Endothelial cell of umbilical vein (primary cell): ENCODE data around the gene CD47. TPM values are rescaled to one million over a fixed set of nuclear protein-coding genes. Genes with fewer than 3 reads are reported as not detected.

ENCODE experiments used
- BruUV-seq: library from RNA; stranded (reverse); fragments of 400-500 nt; replicated peaks from 2 replicates; lab custom pipeline; 2021; lab: Mats Ljungman, UMichigan
- CTCF ChIA-PET: fragments of 300-600, 350-600 bp; sonication (Branson Sonifier 250); formaldehyde crosslinking; loops from one replicate; lab custom pipeline; 2021; ENCODE audit warnings: antibody characterized with exemption, inconsistent platforms; lab: Charles Lee
- POLR2A ChIA-PET: fragments of 300-600, 350-600 bp; sonication (Branson Sonifier 250); formaldehyde crosslinking; loops from one replicate; lab custom pipeline; 2021; ENCODE audit warnings: antibody characterized with exemption, inconsistent platforms; lab: Charles Lee
- DNase-seq: peaks from one replicate; pipeline ENCODE4 v3.0.0-alpha.2; 2011; ENCODE audit warnings: low read depth, low spot score
- FAIRE-seq: peaks from 2 replicates; lab custom pipeline; 2011; peaks lifted over from hg19 to GRCh38; lab: Jason Lieb, UNC
- H2AFZ ChIP-seq: 2 replicates; pipeline ENCODE4 v1.6.0; 2012; ENCODE audit warnings: low read depth, low read length, control low read depth, inconsistent platforms
- H3K27ac ChIP-seq: 2 replicates; pipeline ENCODE4 v1.5.1; 2011; ENCODE audit warnings: low read depth, mild to moderate bottlenecking, control low read depth, low read length, moderate library complexity; ENCODE audit not compliant: insufficient read depth
- H3K27me3 ChIP-seq, 2 experiments: 2 replicates each; pipeline versions ENCODE4 v1.6.0 to v1.6.1; 2011; ENCODE audit warnings: low read length in 2 of 2, mixed read lengths in 1 of 2; ENCODE audit not compliant: control insufficient read depth in 2 of 2, insufficient read depth in 2 of 2
- H3K36me3 ChIP-seq, 2 experiments: 2 replicates in 1 of 2; 3 replicates in 1 of 2; pipeline ENCODE4 v1.5.1; 2011; ENCODE audit warnings: low read length in 2 of 2, mild to moderate bottlenecking in 1 of 2, moderate library complexity in 1 of 2; ENCODE audit not compliant: control insufficient read depth in 2 of 2, insufficient read depth in 2 of 2; ENCODE audit errors: extremely low read depth in 1 of 2
- H3K4me1 ChIP-seq: 3 replicates; pipeline ENCODE4 v1.5.1; 2011; ENCODE audit warnings: mild to moderate bottlenecking, low read length; ENCODE audit not compliant: control insufficient read depth, insufficient read depth; ENCODE audit errors: extremely low read depth
- H3K4me2 ChIP-seq: 2 replicates; pipeline ENCODE4 v1.6.1; 2011; ENCODE audit warnings: low read length, control low read depth, mixed read lengths; ENCODE audit not compliant: insufficient read depth
- H3K4me3 ChIP-seq, 3 experiments: fragments of 200-600 bp in 1 of 3; sonication (generic), shearing (Covaris generic) in 1 of 3; replicated peaks in 1 of 3; 2 replicates each; pipeline ENCODE4 v1.5.1; 2011 to 2016; ENCODE audit warnings: control low read depth in 3 of 3, low read length in 3 of 3, mild to moderate bottlenecking in 2 of 3, inconsistent platforms in 1 of 3, low read depth in 1 of 3, moderate library complexity in 1 of 3; ENCODE audit not compliant: insufficient read depth in 1 of 3
- H3K79me2 ChIP-seq: 2 replicates; pipeline ENCODE4 v1.6.0; 2012; ENCODE audit warnings: low read length, inconsistent platforms; ENCODE audit not compliant: control insufficient read depth, insufficient read depth
- H3K9ac ChIP-seq: replicated peaks from 2 replicates; pipeline ENCODE3; 2011; ENCODE audit warnings: low read length, control low read depth; ENCODE audit not compliant: insufficient read depth; ENCODE audit errors: extremely low read depth
- H3K9me1 ChIP-seq: replicated peaks from 3 replicates; pipeline ENCODE4 v1.6.0; 2011; ENCODE audit warnings: mild to moderate bottlenecking, low read length; ENCODE audit not compliant: control insufficient read depth, insufficient read depth; ENCODE audit errors: extremely low read depth
- H3K9me3 ChIP-seq: replicated peaks from 2 replicates; pipeline ENCODE4 v1.5.1; 2012; ENCODE audit warnings: low read length, inconsistent platforms; ENCODE audit not compliant: control insufficient read depth, insufficient read depth
- H4K20me1 ChIP-seq: replicated peaks from 2 replicates; pipeline ENCODE3; 2011; ENCODE audit warnings: mild to moderate bottlenecking, low read length; ENCODE audit not compliant: control insufficient read depth, insufficient read depth; ENCODE audit errors: extremely low read depth
- EZH2 ChIP-seq: IDR thresholded peaks from 2 replicates; pipeline ENCODE4 v1.6.1; 2012; ENCODE audit warnings: borderline replicate concordance, low read depth, mild to moderate bottlenecking, moderate library complexity, low read length, inconsistent platforms; ENCODE audit not compliant: severe bottlenecking
- FOS ChIP-seq: IDR thresholded peaks from 2 replicates; pipeline ENCODE4 v1.6.1; 2011; ENCODE audit warnings: mild to moderate bottlenecking, low read length, moderate library complexity, borderline replicate concordance; ENCODE audit not compliant: insufficient read depth
- GATA2 ChIP-seq: IDR thresholded peaks from 2 replicates; pipeline ENCODE4 v1.7.0; 2011; ENCODE audit warnings: low read depth, mild to moderate bottlenecking, moderate library complexity, mixed read lengths, low read length; ENCODE audit not compliant: insufficient read length, insufficient read depth
- JUN ChIP-seq: IDR thresholded peaks from 2 replicates; pipeline ENCODE4 v1.6.1; 2011; ENCODE audit warnings: borderline replicate concordance, low read depth; ENCODE audit not compliant: insufficient read length, insufficient read depth
- MYC ChIP-seq: IDR thresholded peaks from one replicate; pipeline ENCODE4 v1.6.1; 2011; ENCODE audit warnings: mild to moderate bottlenecking, low read depth, low read length
- POLR2A ChIP-seq: IDR thresholded peaks from 2 replicates; pipeline ENCODE4 v1.6.1; 2012; ENCODE audit warnings: low read depth, mild to moderate bottlenecking, control low read depth, low read length
- POLR2AphosphoS5 ChIP-seq: IDR thresholded peaks from 2 replicates; pipeline ENCODE4 v1.6.1; 2012; ENCODE audit warnings: low read depth, mild to moderate bottlenecking, control low read depth, low read length, moderate library complexity; ENCODE audit not compliant: insufficient read depth
- dilution Hi-C: fragments of 300-500 bp; cut with MboI; formaldehyde crosslinking; loops from one replicate; pipeline ENCODE4 v1.15.0; 2019; ENCODE audit warnings: low sequenced_read_pairs; ENCODE audit not compliant: extremely low pct_ligation_motif_present
- intact Hi-C: fragments of 100-400 bp; cut with micrococcal nuclease; formaldehyde crosslinking; loops from one replicate; pipeline ENCODE4 v1.10.0; 2022
- polyA plus RNA-seq, 4 experiments: library from polyadenylated mRNA; depleted of rRNA in 3 of 4; stranded (reverse) in 3 of 4; unstranded in 1 of 4; fragments of >200 nt; gene quantifications; 2 replicates each; pipeline versions ENCODE4 v1.2.1 to v1.2.3, GENCODE V29; 2011 to 2012; ENCODE audit warnings: missing spikeins in 1 of 4
- total RNA-seq: library from RNA; stranded (reverse); gene quantifications from 2 replicates; pipeline ENCODE4 v1.2.3, GENCODE V29; 2021
- TF ChIP-seq, protein P1 (sequence below): IDR thresholded peaks from 2 replicates; pipeline ENCODE4 v1.6.1; 2011; ENCODE audit not compliant: insufficient read depth, insufficient read length
- TF ChIP-seq, protein P2 (sequence below), 2 donors: IDR thresholded peaks; 1 replicate in 1 of 2; 2 replicates in 1 of 2; pipeline ENCODE4 v1.5.1; 2011; ENCODE audit warnings: low read length in 2 of 2, mild to moderate bottlenecking in 2 of 2, moderate library complexity in 2 of 2, control low read depth in 1 of 2, inconsistent platforms in 1 of 2, low read depth in 1 of 2; ENCODE audit not compliant: insufficient read depth in 1 of 2; ENCODE audit errors: extremely low read depth in 1 of 2

CD47 gene
- total and polyA plus RNA-seq, 2 donors (not counting 3 experiments of a cell fraction or from before 2014, with no cell fraction given) = 29.3 to 32.2 TPM

DNA sequence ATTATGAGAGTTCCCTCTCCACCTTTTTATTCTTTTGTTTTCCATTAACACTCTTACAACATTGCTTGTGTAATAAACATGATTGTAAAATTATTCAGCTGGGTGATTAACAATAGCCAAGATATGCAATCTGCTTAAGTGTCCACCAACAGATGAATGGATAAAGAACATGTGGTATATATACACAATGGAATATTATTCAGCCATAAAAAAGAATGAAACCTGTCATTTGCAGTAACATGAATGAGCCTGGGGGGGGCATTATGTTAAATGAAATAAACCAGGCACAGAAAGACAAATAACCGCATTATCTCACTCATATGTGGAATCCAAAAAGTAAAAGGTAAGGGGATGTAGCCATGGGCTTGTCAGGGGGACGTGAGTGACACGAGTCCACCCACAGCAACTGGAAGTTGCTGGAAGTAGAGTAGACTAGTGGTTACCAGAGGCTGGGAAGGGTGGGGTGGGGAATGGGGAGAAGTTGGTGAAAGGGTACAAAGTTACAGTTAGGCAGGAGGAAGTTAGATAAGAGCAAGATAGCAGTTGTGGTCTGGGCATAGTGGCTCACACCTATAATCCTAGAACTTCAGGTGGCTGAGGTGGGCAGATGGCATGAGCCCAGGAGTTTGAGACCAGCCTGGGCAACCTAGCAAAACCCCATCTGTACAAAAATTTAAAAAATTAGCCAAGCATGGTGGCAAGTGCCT lies 28.7 kb upstream of the CD47 start:
- no TSS peak for BruUV-seq

DNA sequence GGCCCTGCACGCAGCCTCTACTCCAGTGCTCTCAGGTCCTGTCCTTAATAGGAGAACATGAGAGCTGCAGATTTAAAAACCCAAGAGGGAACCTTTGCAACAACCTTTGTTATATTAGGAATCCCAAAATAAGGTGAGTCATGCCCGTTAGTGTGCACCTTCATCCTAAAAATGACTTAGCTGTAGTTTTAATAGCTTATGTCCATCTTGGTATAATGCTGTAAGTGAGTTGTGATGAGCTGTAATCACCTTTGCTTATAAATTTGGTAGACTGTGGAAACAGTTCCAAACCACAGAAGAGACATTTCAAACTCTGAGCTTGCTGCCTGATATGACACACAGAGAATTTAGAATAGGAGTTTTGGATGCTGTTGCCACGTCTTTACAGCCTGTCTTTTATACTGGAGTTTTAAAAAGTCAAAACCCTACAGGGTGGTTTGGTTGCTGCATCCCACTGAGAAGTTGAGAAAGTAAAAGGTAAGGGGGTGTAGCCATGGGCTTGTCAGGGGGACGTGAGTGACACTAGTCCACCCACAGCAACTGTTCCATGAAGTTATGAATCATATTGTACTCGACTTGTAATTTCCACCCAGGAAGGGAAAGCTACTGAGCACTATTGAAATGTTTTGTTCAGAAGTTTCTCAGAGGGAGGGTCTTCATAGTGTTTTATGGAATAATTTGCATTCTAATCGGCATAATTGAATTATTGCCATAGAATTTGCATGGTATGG lies 27.4 kb upstream of the CD47 start:
- Histone ChIP-seq H3K27ac (no peak overlapping the region), H3K36me3 (no peaks in the 10 kb centered on the region), H3K27me3 (peaks cover 0 to 5% of the 10 kb centered on the region in 2 experiments), H3K79me2 (no peaks in the 10 kb centered on the region), H3K4me3 (no peak overlapping the region), H3K9ac (no peak overlapping the region), H2AFZ (no peak overlapping the region), H4K20me1 (no peaks in the 10 kb centered on the region), H3K4me2 (no peak overlapping the region), H3K9me1 (no peaks in the 10 kb centered on the region), H3K4me1 (no peaks in the 10 kb centered on the region), H3K9me3 (no peaks in the 10 kb centered on the region)
- intact Hi-C loops = no loop called here
- POLR2A ChIA-PET = no interaction called here
- FAIRE-seq (no peak), DNase-seq (no peak)
- dilution Hi-C loops = no loop called here
- BruUV-seq = no TSS peak
- CTCF ChIA-PET = interaction anchor here (0.7 to 0.9 kb wide), 2 partner anchors 14 to 190 kb away, joined by 3 read pairs; no protein-coding TSS in a partner anchor
- TF ChIP-seq FOS (no peak), POLR2A (no peak), JUN (no peak), MYC (no peak), EZH2 (no peak), POLR2AphosphoS5 (no peak), GATA2 (no peak)
- TF ChIP-seq, protein P1, sequence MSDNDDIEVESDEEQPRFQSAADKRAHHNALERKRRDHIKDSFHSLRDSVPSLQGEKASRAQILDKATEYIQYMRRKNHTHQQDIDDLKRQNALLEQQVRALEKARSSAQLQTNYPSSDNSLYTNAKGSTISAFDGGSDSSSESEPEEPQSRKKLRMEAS = no peak
- TF ChIP-seq, protein P2, sequence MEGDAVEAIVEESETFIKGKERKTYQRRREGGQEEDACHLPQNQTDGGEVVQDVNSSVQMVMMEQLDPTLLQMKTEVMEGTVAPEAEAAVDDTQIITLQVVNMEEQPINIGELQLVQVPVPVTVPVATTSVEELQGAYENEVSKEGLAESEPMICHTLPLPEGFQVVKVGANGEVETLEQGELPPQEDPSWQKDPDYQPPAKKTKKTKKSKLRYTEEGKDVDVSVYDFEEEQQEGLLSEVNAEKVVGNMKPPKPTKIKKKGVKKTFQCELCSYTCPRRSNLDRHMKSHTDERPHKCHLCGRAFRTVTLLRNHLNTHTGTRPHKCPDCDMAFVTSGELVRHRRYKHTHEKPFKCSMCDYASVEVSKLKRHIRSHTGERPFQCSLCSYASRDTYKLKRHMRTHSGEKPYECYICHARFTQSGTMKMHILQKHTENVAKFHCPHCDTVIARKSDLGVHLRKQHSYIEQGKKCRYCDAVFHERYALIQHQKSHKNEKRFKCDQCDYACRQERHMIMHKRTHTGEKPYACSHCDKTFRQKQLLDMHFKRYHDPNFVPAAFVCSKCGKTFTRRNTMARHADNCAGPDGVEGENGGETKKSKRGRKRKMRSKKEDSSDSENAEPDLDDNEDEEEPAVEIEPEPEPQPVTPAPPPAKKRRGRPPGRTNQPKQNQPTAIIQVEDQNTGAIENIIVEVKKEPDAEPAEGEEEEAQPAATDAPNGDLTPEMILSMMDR (IDR thresholded peaks at IDR 0.05; ENCODE audit: extremely low read depth in 1 of 2, insufficient read depth in 1 of 2, low read depth in 1 of 2, low read length in 2 of 2) = no peak

More for the DNA sequence above, 28.7 kb upstream of the CD47 start:
- no peaks in the 10 kb centered on the region for H3K4me1 ChIP-seq
- no peak overlapping the region for H3K9ac ChIP-seq
- FAIRE-seq (no peak), DNase-seq (no peak)
- CTCF ChIA-PET = no interaction called here
- no peaks in the 10 kb centered on the region for H3K79me2 ChIP-seq
- dilution Hi-C loops = no loop called here
- no peaks in the 10 kb centered on the region for H3K9me1 ChIP-seq
- H3K27me3 ChIP-seq = peaks cover 0 to 3% of the 10 kb centered on the region in 2 experiments
- no peak overlapping the region for H2AFZ ChIP-seq
- no peak for TF ChIP-seq GATA2
- TF ChIP-seq JUN = no peak
- POLR2A ChIA-PET = no interaction called here
- H4K20me1 ChIP-seq = no peaks in the 10 kb centered on the region
- H3K27ac ChIP-seq = no peak overlapping the region
- intact Hi-C loops = no loop called here
- no peak overlapping the region for H3K4me3 ChIP-seq
- no peaks in the 10 kb centered on the region for H3K9me3 ChIP-seq
- H3K36me3 ChIP-seq = no peaks in the 10 kb centered on the region
- no peak overlapping the region for H3K4me2 ChIP-seq
